Stimulated activated CD8-positive, alpha-beta memory T cell treated with anti-CD3 and anti-CD28 coated beads, Interleukin-4, amount 100 ng/mL, for 4 hours (primary cell): ENCODE data around the gene COL21A1.

ENCODE experiments used
- DNase-seq, 2 donors: peaks; one replicate each; pipeline ENCODE4 v3.0.0-alpha.2; 2020; ENCODE audit warnings: low read depth in 2 of 2, low spot score in 1 of 2

The COL21A1 gene

GRCh38 chr6:56188429-56188828, 59.0 kb downstream of the COL21A1 start:
- DNase-seq = no peak

- DNase-seq = no peak
Measured at GRCh38 chr6:56187686-56188085, 59.7 kb downstream of the COL21A1 start.

GRCh38 chr6:56176741-56177140, 70.6 kb downstream of the COL21A1 start:
- DNase-seq = no peak

GRCh38 chr6:56173228-56173627, 74.2 kb downstream of the COL21A1 start:
- DNase-seq = no peak

- no peak for DNase-seq
Measured at GRCh38 chr6:56172144-56172543, 75.2 kb downstream of the COL21A1 start.

GRCh38 chr6:56169366-56169765, 78.0 kb downstream of the COL21A1 start:
- DNase-seq = no peak

- DNase-seq = no peak
Measured at GRCh38 chr6:56168596-56168995, 78.8 kb downstream of the COL21A1 start.

- DNase-seq = no peak
Measured at GRCh38 chr6:56162081-56162480, 85.3 kb downstream of the COL21A1 start.

GRCh38 chr6:56160489-56160888, 86.9 kb downstream of the COL21A1 start:
- no peak for DNase-seq

- DNase-seq = no peak
Measured at GRCh38 chr6:56158571-56158970, 88.8 kb downstream of the COL21A1 start.

- no peak for DNase-seq
Measured at GRCh38 chr6:56156643-56157042, 90.7 kb downstream of the COL21A1 start.

GRCh38 chr6:56155634-56156141, 91.7 kb downstream of the COL21A1 start:
- DNase-seq = no peak

GRCh38 chr6:56154076-56154475, 93.3 kb downstream of the COL21A1 start:
- DNase-seq = no peak

- DNase-seq = no peak
Measured at GRCh38 chr6:56152611-56153010, 94.8 kb downstream of the COL21A1 start.

- DNase-seq = no peak
Measured at GRCh38 chr6:56151609-56152224, 95.7 kb downstream of the COL21A1 start.

- DNase-seq = no peak
Measured at GRCh38 chr6:56148488-56149186, 98.7 kb downstream of the COL21A1 start.

- DNase-seq = no peak
Measured at GRCh38 chr6:56147766-56148165, 99.6 kb downstream of the COL21A1 start.

GRCh38 chr6:56146086-56146485, 101.3 kb downstream of the COL21A1 start:
- no peak for DNase-seq

GRCh38 chr6:56145616-56146015, 101.8 kb downstream of the COL21A1 start:
- no peak for DNase-seq

- no peak for DNase-seq
Measured at GRCh38 chr6:56144538-56145324, 102.6 kb downstream of the COL21A1 start.

GRCh38 chr6:56143796-56144195, 103.6 kb downstream of the COL21A1 start:
- DNase-seq = no peak

- DNase-seq = no peak
Measured at GRCh38 chr6:56140090-56140489, 107.3 kb downstream of the COL21A1 start.
